Stimulated activated CD4-positive, alpha-beta T cell treated with anti-CD3 and anti-CD28 coated beads, Interleukin-15, amount 100 ng/mL, for 1 hour (primary cell): Measurements from ENCODE around the gene SLC16A10.
"Not testable (repeated sequence)": the region's sequence is repeated elsewhere in the genome, so short reads cannot be mapped to it uniquely, and the experiment has no call there.

Experiments
- DNase-seq, 2 donors: peaks; one replicate each; pipeline ENCODE4 v3.0.0-alpha.2; 2020; ENCODE audit warnings: low read depth in 1 of 2, low spot score in 1 of 2

The SLC16A10 gene

GRCh38 chr6:111211411-111212030 lies 124.2 kb downstream of the SLC16A10 start:
- no peak for DNase-seq

DNA sequence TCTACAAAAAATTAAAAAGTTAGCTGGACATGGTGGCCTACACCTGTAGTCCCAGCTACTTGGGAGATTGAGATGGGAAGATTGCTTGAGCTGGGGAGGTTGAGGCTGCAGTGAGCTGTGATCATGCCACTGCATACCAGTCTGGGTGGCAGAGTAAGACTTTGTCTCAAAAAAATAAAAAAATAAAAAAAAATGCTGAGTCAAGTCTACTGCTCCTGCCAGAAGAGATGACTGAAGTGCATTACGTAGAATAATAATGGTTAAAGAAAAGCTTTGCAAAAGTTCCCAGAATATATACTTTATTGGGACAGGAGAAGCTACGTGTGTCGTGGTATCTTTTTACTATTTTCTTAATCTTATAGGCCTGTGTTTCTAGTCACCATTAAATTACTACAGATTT lies 125.3 kb downstream of the SLC16A10 start:
- no peak for DNase-seq

GRCh38 chr6:111215131-111215530 lies 127.8 kb downstream of the SLC16A10 start:
- no peak for DNase-seq

DNA sequence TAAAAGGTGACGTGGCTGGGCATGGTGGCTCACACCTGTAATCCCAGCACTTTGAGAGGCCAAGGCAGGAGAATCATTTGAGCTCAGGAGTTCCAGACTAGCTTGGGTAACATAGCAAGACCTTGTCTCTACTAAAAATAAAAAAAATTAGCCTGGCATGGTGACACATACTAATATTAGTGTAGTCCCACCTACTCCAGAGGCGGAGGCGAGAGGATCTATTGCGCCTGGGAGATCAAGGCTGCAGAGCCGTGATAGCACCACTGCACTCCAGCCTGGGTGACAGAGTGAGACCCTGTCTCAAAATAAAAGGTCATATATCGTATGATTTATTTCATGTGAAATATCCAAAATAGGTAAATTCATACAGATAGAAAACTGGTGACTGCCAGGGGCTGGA lies 132.5 kb downstream of the SLC16A10 start:
- DNase-seq = no peak

- no peak for DNase-seq
Measured at GRCh38 chr6:111220383-111221031, 133.2 kb downstream of the SLC16A10 start.

DNA sequence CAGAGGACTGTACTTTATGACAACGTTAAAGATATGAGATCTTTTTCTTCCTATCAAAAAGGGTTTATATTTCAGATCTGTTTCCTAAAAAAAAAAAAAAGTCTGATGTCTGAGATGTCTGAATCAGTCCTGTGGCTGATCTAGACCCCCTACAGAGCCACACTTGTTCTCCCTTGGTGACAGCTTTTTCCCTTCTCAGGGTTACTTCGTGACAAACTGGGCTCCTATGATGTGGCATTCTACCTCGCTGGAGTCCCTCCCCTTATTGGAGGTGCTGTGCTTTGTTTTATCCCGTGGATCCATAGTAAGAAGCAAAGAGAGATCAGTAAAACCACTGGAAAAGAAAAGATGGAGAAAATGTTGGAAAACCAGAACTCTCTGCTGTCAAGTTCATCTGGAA lies 134.5 kb downstream of the SLC16A10 start:
- no peak for DNase-seq

- DNase-seq = no peak
Measured at GRCh38 chr6:111222341-111222740, 135.0 kb downstream of the SLC16A10 start.

DNA sequence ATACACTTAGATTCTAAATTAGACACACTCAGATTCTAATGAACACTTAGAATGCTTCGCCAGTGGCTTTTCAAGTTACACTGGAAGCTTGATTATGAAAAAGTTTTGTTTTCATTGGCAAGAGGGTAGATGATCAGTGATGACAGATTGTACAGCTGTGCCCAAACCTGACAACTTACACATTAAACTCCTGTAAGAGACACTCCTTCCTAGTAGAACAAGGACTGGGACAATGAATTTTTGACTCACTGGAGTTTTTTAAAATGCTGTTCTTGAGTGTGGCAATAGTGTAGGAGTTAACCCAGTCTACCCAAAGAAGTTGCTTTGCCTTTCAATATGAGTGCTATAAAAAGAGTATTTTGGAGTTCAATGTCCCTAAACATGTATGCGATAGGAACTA lies 140.8 kb downstream of the SLC16A10 start:
- DNase-seq = no peak

DNA sequence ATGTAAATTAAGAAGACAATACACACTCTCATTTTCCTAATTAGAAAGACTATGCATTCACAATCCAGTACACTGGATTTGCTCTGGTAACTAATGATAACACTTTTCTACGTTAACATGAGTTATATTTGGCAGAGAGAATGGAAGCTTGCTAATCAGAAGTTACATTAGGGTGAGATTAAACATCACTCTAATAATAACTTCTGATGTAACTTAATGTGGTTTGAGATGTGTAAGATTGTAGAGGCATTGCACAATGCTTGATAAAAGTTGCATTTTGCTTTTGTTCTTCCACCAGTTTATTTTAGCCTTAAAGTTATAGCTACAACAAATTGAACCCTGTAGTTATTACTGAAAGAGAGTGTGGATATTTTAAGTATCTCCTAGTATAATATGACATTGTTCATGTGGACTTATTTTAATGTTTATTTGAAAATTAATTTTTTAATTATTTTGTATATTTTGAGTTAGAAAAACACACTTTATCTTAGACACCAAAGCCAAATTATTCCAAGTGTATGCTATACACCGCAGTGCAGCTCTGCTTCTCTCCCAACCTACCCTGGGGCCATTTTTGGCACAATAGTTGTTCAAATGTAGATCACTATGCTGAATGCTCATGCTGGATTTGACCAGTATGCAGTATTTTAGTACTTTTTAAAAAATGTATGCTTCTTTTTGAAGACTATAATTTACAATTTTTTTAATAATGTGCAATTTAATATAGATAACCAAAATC lies 143.2 kb downstream of the SLC16A10 start:
- no peak for DNase-seq

DNA sequence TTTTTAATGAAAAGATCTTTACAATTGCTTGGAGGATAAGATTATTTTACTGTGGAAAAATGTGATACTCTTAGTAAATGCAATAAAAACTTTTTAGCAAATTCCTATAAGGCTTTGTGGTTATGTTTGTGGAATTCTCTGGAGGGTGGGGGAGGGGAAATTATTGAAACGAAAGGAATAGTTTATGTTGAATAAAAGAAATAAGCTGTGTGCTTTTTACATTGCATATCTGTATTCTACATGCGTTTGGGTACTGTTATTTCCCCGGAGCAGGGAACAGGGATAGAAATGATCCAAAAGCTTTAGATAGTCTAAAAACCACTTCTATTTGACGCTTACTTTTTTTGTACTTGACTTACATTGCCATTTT lies 143.8 kb downstream of the SLC16A10 start:
- DNase-seq = no peak

- no peak for DNase-seq
Measured at GRCh38 chr6:111237852-111238251, 150.5 kb downstream of the SLC16A10 start.

DNA sequence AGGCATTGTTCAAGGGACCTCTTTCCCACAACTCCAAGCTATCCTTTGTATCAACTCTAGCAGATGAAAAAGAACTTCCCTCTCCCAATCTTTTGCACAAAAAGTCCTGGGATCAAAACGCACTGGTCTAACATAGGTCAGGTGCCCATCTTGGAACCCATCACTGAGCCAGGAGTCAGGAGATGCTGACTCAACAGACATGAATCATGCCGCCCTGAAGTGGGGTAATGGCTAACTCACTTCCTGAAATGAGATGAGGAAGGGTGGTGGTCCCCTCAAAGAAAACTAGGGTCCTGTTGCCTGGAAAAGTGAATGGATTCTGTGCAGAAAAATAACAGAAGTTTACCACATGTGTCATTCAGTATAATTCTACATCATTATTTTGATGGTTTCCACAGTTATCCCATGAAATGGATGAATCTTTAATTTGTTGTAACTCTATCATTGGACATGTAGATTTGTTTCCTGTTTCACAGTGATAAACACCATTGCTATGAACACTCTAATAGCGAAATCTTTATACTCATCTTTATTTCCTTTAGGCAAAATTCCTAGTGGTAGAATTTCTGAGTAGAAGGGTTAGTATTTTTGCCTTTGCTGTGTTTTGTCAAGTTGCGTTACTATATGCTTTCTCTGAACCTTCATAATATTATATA lies 151.3 kb downstream of the SLC16A10 start:
- DNase-seq = no peak

DNA sequence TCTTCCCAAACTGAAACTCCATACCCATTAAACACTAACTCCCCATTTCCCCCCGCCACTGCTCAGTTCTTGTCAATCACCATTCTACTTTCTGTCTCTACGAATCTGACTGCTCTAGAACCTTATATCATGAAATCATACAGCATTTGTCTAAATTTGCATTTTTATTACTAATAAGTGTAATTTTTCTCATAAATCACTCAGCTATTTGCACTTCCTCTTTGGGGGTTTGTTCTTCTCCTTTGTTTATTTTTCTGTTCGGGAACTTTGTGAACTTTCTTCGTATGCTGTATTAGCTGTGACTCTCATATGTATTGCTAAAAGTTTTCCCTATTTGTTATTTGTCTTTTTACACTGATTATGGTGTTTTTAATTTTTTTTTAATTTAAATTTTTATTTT lies 152.2 kb downstream of the SLC16A10 start:
- DNase-seq = no peak

GRCh38 chr6:111242452-111242851 lies 155.1 kb downstream of the SLC16A10 start:
- no peak for DNase-seq

DNA sequence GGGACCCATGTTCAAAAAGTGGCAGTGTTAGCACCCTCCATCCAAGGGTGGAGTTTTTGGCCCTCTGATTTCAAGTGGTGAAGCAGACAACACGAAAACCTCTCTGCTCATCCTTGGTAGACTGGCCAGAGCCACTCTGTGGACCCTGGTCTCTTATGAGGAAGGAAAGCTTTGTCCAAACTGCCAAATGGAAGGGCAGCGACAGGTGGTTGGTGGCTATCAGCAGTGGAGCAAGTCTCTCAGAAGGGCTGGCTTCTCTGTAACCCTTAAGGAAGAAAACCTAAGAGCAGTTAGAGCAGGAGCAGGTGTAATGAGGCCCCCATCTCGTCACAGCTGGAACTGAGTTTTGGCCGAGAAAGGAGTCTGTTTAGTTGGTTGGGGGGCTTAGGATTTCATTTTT lies 155.8 kb downstream of the SLC16A10 start:
- DNase-seq = no peak

DNA sequence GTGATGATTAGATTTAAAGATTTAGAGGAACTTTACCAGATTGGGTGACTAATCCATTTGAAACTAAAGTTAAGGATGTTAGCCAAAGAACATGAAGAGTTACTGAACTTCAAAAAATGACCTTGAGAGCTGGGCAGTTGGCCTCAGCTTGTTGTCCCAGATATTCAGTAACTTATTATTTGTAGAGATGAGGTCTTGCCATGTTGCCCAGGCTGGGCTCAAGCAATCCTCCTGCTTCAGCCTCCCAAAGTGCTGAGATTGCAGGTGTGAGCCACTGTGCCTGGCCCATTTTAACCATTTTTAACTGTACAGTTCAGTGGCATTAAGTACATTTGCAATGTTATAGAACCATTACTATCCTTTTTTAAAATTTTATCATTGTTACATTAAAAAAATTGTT lies 161.5 kb downstream of the SLC16A10 start:
- DNase-seq = no peak

GRCh38 chr6:111250791-111251354 lies 163.6 kb downstream of the SLC16A10 start:
- no peak for DNase-seq

- no peak for DNase-seq
Measured at GRCh38 chr6:111252726-111253125, 165.4 kb downstream of the SLC16A10 start.

DNA sequence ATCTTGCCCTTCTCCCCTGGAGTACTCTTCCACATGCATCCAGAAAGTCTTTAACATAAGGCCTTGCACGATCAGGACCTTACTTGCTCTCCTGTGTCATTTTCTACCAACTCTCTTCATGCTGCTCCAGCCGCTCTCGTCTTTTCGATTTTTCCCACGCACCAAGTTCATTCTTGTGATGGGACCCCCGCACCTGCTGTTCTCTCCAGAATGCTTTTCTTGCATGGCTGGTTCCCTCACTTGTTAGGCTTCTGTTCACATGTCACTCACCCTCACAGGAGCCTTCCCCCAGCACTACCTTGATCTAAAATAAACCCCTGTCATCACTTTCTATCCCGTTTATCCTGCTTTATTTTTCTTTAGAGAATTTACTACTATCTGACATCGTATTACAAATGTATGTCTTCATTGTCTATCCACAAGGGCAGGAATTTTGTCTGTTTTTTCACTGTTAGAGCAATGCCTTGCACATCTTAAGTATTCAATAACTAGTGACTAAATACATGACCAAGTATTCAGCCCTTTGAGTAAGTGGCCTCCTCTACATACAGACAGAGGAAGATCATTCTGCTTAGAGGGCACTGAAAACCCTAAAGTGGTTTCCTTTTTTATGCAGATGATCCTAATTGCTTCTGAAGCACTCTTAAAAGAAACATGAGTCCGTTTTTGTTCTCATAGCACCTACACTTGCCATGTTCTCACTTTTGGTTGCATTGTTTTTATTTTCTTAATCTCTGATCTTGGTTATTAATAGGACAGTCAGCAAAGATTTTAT lies 166.9 kb downstream of the SLC16A10 start:
- no peak for DNase-seq

DNA sequence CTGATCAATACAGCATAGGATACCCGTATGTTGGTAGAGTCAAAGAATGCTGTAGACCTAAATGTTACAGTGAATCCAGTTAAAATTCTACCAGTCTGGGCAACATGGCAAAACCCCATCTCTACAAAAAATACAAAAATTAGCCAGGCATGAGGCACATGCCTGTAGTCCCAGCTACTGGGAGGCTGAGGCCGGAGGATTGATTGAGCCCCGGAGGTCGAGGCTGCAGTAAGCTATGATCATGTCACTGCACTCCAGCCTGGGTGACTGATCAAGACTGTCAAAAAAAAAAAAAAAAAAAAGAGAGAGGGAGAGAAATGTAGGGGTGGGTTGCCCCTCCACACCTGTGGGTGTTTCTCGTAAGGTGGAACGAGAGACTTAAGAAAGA lies 167.5 kb downstream of the SLC16A10 start:
- DNase-seq = no peak

GRCh38 chr6:111255838-111256237 lies 168.5 kb downstream of the SLC16A10 start:
- not testable (repeated sequence) for DNase-seq
